Stimulated activated CD4-positive, alpha-beta T cell treated with anti-CD3 and anti-CD28 coated beads, Interleukin-12 subunit alpha, Interleukin-12 subunit beta, amount 100 ng/mL, for 48 hours (primary cell): ENCODE measurements around the gene ERGIC1.

Experiments used
- DNase-seq, 3 donors: peaks; one replicate each; pipeline ENCODE4 v3.0.0-alpha.2; 2020; ENCODE audit warnings: low read depth in 2 of 3, low spot score in 1 of 3

The ERGIC1 gene

GRCh38 chr5:172899436-172899835 is 65.4 kb downstream of the ERGIC1 start:
- DNase-seq, result no peak

- DNase-seq, result no peak
Measured at GRCh38 chr5:172901012-172901780, 67.1 kb downstream of the ERGIC1 start.

GRCh38 chr5:172901788-172902496 is 67.9 kb downstream of the ERGIC1 start:
- DNase-seq, result no peak

- no peak for DNase-seq
Measured at GRCh38 chr5:172902497-172903472, 68.7 kb downstream of the ERGIC1 start.

- DNase-seq, result no peak
Measured at GRCh38 chr5:172903790-172904189, 69.7 kb downstream of the ERGIC1 start.

GRCh38 chr5:172904312-172904642 is 70.2 kb downstream of the ERGIC1 start:
- no peak for DNase-seq

- DNase-seq, result no peak
Measured at GRCh38 chr5:172904643-172905345, 70.7 kb downstream of the ERGIC1 start.

- DNase-seq, result no peak
Measured at GRCh38 chr5:172905346-172906140, 71.5 kb downstream of the ERGIC1 start.

GRCh38 chr5:172906436-172906835 is 72.4 kb downstream of the ERGIC1 start:
- DNase-seq, result no peak

- no peak for DNase-seq
Measured at GRCh38 chr5:172906888-172907287, 72.8 kb downstream of the ERGIC1 start.

- DNase-seq, result no peak
Measured at GRCh38 chr5:172907657-172908056, 73.6 kb downstream of the ERGIC1 start.

GRCh38 chr5:172908662-172909061 is 74.6 kb downstream of the ERGIC1 start:
- DNase-seq, result no peak

- DNase-seq, result no peak
Measured at GRCh38 chr5:172909931-172910502, 76.0 kb downstream of the ERGIC1 start.

GRCh38 chr5:172910828-172911627 is 77.0 kb downstream of the ERGIC1 start:
- DNase-seq, result peak in 2 of 3 donors; percentile 13 to 16

GRCh38 chr5:172911628-172911880 is 77.5 kb downstream of the ERGIC1 start:
- DNase-seq, result no peak

- DNase-seq, result no peak
Measured at GRCh38 chr5:172911976-172912375, 77.9 kb downstream of the ERGIC1 start.

GRCh38 chr5:172913117-172913850 is 79.2 kb downstream of the ERGIC1 start:
- no peak for DNase-seq

- DNase-seq, result no peak
Measured at GRCh38 chr5:172915514-172915913, 81.5 kb downstream of the ERGIC1 start.
